NB4 (cell line): ENCODE measurements around the gene ADRA2A.

Experiments used
- DNase-seq: peaks from one replicate; pipeline ENCODE4 v3.0.0; 2010; ENCODE audit warnings: low read depth
- H3K4me3 ChIP-seq: one replicate; pipeline ENCODE4 v1.5.1; 2011; ENCODE audit warnings: mild to moderate bottlenecking, low read depth, low read length, moderate library complexity
- MYC ChIP-seq: IDR thresholded peaks from 2 replicates; pipeline ENCODE4 v1.6.1; 2011; ENCODE audit warnings: low read depth, low read length
- POLR2A ChIP-seq: IDR thresholded peaks from 2 replicates; pipeline ENCODE4 v1.6.1; 2011; ENCODE audit warnings: mild to moderate bottlenecking; ENCODE audit not compliant: insufficient read length; ENCODE audit errors: extremely low read depth
- TF ChIP-seq, protein P1 (sequence below): IDR thresholded peaks from 2 replicates; pipeline ENCODE4 v1.6.1; 2011; ENCODE audit warnings: low read depth, low read length
- TF ChIP-seq, protein P2 (sequence below): IDR thresholded peaks from one replicate; pipeline ENCODE4 v1.5.1; 2012; ENCODE audit warnings: low read depth, low read length

The ADRA2A gene

DNA sequence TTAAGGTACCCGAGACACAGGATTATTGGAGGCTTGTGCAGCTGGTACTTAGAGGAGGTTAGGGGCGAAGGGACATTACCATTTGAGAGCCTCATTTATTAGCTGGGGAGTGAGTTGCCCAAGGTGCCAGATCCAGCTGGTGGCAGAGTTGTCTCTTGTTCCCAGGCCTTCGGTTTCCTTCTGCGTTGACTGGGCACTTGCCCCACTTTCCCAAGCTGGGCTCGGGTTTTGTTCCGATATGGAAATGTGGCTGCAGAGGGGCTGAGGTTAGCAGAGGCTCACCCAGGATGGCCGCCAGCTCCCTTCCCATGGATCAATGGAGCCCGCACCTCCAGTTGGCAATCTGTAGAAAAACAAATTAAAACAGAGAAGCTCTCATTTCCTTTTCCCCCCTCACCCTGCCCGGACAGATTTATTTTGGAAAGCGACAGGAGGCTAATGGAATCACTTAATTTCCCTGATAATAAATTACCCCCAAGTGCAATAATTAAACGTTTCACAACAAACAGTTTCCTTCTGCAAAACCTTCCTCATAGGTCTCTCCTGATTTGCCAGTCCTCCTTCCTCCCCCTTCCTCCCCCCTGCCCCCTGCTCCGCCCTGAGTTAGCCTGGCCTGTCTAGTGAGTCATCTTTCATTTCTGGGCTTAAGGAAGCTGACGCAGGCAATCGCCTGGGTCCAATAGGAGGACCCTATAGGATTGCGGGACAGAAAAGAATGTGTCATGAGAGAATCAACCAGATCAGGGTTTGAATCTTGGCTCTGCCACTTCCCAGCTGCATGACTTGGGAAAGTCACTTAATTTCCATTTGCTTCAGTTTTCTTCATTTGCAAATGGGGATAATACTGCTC is 51.7 kb downstream of the ADRA2A start:
- peak; percentile 61 for DNase-seq
- no peak overlapping the region for H3K4me3 ChIP-seq
- TF ChIP-seq, protein P1, sequence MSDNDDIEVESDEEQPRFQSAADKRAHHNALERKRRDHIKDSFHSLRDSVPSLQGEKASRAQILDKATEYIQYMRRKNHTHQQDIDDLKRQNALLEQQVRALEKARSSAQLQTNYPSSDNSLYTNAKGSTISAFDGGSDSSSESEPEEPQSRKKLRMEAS = no peak
- TF ChIP-seq POLR2A (no peak), MYC (no peak)
- TF ChIP-seq, protein P2, sequence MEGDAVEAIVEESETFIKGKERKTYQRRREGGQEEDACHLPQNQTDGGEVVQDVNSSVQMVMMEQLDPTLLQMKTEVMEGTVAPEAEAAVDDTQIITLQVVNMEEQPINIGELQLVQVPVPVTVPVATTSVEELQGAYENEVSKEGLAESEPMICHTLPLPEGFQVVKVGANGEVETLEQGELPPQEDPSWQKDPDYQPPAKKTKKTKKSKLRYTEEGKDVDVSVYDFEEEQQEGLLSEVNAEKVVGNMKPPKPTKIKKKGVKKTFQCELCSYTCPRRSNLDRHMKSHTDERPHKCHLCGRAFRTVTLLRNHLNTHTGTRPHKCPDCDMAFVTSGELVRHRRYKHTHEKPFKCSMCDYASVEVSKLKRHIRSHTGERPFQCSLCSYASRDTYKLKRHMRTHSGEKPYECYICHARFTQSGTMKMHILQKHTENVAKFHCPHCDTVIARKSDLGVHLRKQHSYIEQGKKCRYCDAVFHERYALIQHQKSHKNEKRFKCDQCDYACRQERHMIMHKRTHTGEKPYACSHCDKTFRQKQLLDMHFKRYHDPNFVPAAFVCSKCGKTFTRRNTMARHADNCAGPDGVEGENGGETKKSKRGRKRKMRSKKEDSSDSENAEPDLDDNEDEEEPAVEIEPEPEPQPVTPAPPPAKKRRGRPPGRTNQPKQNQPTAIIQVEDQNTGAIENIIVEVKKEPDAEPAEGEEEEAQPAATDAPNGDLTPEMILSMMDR = no peak

DNA sequence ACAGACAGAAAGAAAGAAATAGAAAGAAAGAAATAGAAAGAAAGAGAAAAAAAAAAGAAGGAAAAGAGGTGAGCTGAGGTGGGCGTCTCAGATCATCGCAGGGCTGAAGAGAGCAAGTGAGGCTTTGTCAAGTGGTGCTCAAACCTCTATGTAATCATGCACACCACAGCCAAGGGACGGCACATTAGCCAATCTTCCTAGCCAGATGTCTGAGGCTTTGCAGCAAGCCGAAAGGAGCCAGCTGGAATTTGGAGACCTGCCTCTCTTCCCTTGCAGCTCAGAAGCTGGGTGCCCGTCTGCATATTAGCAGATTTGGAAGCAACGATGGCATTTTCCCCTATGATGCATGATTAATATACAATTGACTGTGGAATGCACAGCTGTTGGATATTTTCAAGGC is 52.5 kb downstream of the ADRA2A start:
- TF ChIP-seq, protein P2 = no peak
- TF ChIP-seq MYC = no peak
- H3K4me3 ChIP-seq = no peak overlapping the region
- no peak for DNase-seq

- TF ChIP-seq POLR2A = no peak
- TF ChIP-seq, protein P2 = no peak
- TF ChIP-seq, protein P1 = no peak
- TF ChIP-seq MYC = no peak
- no peak overlapping the region for H3K4me3 ChIP-seq
- DNase-seq = no peak
Measured at GRCh38 chr10:111130471-111130870, 53.6 kb downstream of the ADRA2A start.
